Activated CD4-positive, alpha-beta T cell treated with anti-CD3 and anti-CD28 coated beads for 48 hours (primary cell): Measurements from ENCODE around the gene TRIM9.

ENCODE experiments used
- DNase-seq: peaks from one replicate; pipeline ENCODE4 v3.0.0-alpha.2; 2020

Gene TRIM9

DNA sequence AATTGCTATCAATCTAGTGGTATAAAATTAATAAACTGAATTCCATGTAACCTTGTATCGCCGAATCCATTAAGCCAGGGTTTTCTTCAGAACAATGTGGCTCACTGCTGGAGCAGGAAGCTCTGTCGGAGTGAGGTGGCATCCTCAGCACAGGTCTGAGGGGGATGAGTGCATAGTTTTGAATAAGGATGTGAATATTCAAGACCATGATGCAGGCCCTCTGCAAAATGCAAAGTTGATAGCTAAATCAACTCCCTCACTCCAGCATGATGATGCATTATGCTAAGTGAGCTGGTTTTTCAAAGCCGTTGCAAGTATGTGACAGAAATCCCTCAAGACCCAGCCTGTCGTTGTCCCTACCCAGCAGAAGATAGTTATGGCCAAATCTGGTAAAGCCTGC is 53.0 kb downstream of the TRIM9 start:
- no peak for DNase-seq

DNA sequence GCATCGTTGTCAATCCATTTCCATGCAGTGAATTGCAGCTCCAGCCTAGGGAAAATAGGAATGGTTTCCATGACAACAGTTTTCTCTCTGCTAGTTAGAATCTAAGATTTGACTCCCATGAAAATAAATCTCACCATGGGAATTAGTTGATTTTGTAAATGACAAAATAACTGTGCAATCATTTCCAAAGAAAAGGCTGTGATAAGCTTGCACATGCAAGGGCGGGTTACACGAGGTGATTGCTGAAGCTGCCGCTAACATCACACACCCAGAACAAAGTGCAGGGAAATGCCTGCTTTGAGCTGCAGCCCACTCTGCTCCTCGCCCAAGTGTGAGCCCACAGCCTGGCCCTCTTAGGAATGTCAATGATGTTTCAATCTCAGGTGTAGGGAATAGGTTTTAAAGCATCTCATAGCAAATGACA is 53.8 kb downstream of the TRIM9 start:
- no peak for DNase-seq

DNA sequence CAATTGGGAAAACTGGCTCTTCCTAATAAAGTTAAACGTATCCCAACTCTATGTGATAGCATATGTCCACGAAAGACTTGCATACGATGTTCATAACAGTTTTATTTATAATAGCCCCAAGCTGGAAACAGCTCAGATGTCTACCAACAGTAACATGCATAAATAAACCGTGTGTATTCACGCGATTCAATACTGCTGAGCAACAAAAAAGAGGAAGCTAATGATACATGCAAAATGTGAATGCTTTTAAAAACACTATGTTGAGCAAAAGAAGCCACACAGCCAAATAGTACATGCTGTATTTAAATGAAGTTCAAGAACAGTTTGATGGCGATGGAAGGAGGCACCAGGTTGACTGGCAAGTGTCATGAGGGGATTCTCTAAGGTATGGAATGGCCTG is 55.7 kb downstream of the TRIM9 start:
- no peak for DNase-seq

DNA sequence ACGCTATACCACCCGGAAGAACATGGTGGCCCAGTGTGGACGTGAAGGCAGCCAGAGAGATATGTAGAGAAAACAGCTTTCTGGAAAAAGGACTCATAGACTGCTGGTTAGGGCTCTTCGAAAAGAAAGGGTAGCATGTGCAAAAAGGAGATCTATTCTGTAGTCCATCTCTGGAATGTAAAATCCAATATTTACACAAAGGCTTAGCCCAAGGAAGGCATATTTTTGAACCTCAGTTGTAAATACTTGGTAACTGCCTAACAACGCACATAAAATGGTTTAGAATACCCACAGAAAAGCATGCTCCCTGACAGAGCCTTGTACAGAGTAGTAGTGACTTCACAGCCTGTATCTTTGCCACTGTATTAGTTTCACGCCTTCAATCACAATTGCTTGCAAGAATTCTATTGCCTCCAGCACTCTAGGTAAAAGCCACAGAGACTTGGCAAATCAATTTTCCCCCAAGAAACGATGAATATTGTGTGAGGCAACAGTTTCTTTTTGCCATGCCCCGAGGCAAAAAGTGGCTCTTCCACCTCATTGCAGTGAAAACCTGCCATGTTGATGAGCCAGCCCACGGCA is 59.2 kb downstream of the TRIM9 start:
- DNase-seq = no peak

DNA sequence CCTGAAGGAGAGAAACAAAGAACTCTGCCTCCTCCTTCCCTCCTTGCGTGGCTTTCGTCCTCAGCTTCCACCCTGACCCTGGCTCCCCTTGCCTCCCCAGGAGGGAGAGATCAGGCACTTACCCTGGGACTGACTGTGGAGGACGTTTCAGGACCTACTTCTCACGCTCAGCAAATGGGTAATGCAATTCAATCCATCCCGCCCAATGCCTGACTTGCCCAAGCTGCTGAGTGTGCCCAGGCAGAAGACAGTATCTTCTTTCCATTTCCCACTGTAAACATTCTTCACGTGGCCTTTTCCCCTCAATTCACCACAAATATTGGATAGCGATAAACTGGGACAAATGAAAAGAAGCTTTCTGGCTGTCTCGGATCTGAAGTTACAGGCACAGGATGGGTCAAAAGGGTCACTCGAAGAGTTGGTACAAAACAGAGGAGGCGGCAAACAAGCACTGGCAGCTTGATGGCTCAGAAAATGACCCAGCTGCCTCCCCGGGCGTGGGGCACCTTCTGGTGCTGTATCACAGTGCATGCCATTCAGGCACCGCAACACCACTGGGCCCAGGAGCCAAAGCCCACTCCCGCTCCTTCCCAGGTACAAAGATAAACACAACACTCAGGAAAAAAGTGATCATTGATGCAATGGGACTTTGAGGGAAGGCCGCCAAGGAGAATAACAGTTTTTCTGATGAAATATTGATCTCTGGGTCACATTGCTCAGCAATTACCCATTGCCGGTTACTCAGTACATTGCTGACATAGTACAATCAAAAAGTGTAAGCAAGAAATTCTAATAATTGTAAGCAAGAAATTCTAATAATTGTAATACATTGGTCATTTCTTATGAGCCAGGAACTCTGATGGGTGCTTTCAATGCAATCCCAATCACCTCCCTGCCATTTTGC is 65.8 kb downstream of the TRIM9 start:
- DNase-seq = no peak

DNA sequence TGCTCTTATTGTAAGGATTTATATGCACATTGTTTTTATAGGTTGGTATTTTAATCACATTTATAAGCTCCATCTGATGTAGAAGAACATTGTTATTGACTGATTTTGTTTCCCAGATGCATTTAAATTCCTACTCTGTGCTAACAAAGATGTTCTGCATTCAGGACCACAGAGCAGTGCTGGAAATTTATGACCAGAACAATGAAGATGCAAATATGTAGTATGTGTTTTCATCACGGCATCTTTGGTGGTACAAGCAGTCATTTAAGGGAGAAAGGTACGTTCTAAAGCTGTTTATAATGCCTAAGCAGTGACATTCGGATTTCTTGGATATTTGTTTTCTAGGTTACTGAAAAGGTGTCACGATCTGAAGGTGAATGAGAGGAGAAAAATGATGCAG is 66.5 kb downstream of the TRIM9 start:
- no peak for DNase-seq

DNA sequence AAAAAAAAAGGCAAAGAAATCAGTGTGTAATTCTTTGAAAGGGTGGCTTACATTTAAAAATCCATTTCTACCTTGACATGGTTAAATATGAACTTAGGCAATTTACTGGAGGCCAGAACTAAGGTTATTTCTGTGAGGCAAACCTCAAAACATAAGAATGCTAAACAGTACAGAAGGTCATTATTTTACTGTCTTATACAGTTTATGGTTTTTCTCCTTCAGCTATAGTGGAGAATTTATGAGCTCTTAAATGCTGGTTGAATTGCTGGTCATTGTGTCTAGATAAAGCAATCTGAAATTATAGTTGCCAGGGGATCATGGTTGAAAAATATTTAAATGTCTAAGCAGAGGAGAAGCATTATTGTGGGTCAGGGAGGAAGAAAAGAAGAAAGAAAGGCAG is 70.5 kb downstream of the TRIM9 start:
- no peak for DNase-seq

DNA sequence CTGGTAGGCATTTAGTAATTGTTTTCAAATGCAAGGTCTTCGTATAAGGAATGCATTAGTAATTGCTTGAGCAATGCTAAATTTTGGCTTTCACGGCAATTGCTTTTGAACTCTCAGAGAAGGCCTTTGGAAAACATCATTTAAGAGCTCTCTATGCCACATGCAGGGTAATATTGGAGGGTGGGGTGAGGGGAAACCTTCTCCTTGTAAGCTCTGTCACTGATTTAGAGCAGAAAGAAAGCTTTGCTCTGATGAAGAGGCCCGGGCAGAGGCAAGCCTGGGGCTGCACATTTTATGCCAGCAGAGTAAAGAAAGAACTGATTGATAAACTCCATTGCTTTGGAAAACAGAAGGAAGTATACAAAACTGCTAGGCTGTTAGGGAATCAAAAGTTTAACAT is 70.9 kb downstream of the TRIM9 start:
- no peak for DNase-seq

DNA sequence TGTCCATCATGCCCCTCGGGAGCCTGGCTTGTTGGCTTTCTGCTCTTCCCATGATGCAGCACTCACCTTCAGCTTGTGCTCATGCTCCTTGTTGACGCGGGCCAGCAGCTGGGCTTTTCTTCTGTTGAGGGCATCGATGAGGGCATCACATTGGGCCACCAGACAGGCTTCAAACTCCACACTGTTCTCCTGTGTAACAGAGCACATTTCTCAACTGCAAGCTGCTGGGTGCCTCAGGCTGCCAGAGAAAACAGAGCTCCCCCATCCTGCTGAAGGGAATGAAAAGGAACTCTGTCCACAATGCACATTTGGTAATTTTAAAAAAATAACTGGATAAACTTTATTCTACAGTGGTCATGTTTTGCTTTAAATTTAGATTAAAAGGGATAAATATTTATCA is 72.1 kb downstream of the TRIM9 start:
- no peak for DNase-seq

DNA sequence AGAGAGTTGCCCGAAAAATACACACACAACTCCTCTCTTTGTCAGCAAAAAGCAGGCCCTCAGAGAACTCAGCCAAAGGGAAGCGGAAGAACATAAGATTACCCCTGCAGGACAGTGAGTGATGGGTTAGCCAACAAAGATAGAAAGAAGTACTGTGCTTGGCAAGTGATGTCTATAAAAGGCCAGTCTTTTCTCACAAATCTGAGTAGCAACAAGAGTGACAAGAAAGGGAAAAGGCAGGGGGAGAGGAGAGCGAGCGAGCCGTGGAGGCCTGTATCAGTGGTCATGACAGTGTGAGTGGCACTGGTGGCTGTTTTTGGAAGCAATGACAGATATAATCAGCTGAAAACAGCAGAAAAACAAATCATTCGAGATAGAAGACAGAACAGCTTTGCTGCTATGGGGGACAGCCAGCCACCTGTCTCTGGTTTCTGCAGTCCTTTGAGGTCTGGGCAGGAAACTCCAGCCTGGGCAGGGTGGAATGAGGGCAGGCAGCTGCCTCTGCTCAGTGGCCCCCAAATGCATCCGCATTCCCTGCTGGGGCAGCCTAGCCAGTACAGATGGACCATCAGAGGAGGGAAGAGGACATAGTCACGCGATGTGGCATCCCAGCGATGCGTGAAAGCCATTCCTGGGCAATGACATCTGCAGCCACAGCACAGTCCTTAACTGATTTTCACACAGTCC is 74.7 kb downstream of the TRIM9 start:
- no peak for DNase-seq

DNA sequence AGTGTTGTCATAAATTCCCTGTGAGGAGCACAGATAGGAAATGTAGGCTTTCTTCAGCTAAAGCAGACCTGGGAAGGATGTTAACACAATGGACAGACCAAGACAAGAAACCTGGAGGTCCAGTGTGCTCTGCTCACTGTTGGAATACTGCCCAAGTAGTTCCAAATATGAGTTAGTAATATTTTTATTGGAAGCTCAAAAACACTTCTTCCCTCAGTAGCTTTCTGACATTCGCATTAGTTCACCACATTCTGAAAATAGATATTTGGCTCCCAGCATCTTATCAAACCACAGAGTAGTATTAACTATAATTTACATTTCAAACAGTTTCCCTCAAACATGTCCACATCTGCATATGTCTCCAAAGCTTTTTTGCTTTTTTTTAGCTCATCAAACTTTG is 75.8 kb downstream of the TRIM9 start:
- DNase-seq = no peak

DNA sequence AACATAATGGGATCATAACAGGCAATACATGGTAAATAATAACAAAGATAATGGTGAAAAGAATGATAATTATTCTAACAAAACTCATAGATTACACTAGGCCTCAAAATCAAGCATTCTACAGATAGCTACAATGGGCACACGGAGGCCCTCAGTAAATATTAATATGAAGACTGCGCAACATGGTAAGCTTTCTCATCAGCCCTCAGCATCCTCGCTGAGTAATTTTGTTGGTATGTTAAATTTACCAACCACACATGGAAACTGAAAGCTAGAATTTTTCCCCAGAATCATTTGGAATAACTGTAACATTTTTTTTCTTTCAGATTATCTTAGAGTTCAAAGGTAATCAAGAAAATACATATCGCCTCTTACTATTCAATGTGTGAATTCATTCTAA is 76.4 kb downstream of the TRIM9 start:
- no peak for DNase-seq

DNA sequence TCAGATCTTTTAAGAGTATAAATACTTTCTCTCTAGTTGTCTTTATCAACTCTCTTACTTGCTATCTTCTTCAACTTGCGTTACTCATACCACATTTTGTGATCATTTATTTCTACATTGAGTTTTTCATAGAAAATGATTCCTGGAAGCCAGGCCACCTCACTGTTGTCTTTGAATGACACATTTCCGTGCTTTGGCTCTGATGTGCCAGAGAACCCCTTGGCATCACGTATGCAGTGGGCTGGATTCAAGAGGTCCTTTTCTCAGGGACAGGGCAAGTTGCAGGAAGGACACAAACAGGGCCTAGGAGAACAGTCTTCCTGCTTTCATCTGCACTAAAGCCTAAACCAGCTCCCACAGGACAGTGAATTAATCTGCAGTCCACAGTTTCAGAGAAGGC is 80.3 kb downstream of the TRIM9 start:
- no peak for DNase-seq

DNA sequence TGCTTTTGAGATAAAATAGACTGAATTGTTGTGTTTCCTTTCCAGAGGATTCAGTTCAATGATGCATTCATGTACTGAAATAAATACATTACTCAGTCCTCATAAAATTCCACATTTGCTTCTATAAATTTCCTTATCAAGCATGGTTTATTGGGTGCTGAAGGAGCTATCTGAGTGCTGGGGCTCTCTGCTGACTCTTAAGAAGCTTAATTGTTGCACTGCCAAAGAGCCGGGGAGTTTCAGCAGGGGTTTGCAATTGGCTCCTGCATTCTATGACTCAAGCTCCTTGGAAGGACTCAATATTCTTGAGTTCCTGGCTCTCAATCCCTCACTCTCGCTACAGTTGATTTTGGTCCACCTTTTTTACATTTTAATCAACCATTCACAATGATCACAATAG is 80.8 kb downstream of the TRIM9 start:
- DNase-seq = no peak

DNA sequence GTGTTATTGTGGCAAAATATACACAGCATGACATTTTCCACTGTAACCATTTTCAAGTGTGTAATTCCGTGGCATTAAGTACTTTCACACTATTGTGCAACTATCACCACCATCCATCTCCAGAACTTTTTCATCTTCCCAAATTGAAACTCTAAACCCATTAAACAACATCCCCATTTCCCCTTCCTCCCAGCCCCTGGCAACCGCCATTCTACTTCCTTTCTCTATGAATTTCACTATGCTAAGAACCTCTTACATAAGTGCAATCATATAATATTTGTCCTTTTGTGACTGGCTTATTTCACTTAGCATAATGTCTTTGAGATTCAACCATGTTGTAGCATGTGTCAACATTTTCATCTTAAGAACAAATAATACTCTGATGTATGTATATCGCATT is 82.8 kb downstream of the TRIM9 start:
- no peak for DNase-seq

DNA sequence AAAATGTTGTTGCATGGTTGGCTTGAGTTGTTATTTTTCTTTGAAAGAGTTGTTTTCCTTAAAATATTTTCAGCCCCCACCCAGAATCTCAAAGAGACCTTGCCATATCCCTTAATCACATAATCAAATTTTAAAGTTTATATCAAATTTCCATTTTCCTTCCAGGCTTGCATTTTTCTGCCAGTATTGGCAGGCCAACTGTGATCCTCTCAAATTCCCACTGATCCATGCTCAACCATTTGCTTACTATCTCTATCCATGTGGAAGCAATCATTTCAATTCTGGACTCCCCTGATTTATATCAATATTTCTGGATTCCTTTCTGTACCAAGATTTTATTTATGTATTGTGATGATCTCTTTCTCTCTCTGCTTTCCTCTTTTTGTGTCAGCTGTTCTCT is 86.5 kb downstream of the TRIM9 start:
- no peak for DNase-seq

DNA sequence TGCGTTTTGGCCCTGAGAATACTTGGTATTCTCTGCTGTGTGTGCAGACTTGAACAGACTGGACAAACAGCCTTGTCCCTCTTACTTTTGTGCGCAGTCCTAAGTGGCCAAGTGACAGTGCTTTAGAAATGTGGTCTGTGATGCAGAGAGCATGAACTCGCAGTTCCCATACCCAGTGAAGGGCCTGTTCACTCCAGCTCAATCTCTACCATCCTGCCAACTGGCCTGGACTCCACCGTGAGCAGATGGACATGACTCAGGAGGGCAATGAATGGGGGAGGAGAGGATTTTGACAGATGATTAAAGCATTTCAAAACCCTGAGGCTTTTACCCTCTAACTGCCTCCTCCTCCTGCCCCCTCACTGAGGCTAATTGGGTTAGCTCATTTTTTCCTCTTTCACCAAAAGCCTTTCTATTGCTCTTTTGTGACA is 88.1 kb downstream of the TRIM9 start:
- no peak for DNase-seq

DNA sequence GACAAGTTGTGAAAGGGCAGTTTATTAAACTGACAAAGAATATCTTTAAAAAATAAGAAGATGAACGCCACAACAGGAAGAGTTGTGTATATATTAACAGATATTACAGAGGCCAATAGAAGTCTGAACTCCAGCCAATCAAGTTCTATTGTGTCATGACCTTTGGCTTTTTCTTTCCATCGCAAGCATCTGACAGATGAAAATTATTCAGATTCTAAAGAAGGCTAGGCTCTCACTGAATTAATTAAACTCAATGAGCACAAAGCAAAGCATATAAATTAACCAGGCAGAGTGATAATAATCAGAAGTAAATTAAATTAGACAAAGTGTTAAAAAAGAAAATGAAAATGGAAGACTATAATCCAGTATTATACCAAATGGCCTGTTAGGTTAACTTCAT is 88.6 kb downstream of the TRIM9 start:
- no peak for DNase-seq

DNA sequence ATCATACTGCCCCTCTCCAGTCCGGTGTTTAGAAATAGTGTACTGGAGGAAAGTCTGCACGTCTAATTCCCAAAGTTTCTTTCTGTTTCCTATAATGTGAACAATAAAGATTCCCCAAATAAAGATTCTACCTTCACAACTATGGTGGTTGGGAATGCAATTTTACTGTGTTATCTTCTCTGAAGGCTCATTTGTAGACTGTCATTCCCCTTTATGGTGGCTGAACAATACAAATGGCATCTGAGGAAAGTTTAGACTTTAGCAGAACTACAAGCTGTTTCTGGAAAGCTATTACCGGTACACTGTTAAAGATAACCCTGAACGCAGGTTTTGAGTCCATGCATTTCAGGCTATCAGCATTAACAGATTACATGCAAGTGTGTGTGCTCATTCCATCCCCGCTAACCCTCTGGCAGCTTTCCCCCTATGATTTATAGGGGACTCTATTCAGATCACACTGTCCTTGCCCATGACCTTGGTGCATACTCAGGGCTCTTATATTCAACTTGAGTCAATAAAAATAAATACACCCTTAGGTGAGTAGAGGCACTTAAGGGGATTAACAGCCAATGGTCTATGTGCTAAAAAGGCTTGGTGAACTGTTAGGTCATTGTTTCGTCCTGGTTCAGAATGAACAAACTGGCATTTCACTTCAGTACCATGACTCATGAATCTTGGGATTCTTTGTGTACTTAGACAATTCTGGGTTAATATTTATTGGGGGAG is 89.9 kb downstream of the TRIM9 start:
- DNase-seq = no peak

DNA sequence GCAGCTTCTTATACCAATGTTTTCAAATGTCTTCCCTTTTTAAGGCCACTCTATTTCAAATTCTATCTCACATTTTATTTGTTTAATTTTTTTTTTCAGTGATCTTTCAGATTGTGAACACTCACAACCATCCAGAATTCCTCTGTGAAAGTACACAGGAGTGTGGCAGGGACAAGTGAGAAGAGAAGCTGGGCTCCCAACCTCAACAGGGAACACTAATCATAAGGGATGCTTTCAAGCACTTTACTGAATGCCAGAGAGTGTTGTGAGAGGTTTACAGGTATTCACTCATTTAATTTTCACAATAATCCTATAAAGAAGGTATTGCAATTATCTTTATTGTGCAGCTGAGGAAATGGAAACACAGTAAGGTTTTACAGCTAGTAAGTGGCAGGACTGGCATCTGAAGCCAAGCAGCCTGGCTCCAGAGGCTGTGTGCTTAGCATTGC is 90.5 kb downstream of the TRIM9 start:
- DNase-seq = no peak

DNA sequence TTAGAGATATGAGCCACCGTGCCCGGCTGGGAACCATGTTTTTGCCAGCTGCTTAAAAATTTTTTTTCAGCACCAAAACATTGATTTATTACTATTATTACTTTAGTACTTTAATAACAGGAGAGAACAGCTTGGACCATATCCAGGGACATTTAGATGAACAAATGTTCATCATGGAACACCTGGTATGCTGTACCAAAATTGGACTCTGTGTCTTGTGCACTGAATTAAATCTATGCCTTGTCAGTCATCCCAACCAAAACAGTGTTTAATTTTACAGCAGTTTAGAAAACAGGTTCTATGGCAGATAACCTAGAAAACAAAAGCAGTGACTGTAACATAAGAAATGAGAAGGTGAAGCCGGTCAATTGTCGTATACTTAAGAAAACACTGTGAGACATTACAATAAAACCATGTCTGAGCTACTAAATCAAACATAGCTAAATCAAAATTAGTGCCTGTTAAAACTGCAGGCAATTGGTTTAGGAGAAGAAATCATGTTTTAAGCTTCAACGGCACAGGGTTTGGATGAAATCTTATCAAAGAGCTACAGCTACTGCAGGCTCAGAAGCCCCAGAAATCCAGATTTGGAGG is 92.4 kb downstream of the TRIM9 start:
- no peak for DNase-seq

DNA sequence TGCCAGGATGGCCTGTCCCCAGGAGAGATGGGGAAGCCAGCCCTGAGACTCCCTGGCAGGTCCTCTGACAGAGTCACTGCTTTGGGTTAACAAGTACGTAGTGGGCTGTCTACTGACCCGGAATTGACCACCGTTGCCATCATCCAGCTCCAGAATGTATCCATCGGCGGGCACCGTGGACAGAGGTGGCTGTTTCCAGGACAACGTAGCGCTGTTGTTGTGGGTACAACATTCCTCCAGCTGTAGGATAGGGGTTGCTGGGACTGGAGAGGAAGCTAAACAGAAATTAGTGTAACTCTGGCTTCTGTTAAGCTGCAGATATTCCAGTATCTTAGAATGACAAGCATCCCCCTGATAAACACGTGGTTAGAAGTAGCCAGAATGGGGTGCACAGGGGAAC is 94.3 kb downstream of the TRIM9 start:
- no peak for DNase-seq

DNA sequence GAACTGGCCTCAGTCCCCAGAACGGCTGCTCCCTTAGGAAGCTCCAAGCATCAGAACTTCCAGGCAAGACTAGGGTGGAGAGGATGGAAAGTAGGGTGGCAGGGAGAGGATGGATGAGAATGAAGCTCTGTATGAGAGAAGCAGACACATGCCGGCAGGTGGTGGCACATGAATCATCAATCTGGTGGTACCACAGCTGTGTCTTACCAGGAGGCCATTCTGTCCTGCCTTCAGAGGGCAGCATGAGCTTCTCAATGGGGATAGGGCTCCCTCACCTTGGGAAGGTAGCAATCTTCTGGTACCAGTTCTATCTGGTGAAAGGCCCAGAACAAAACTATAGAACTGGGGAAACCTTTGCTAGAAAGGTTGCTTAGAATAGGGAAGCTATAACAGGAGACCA is 95.2 kb downstream of the TRIM9 start:
- DNase-seq = no peak
